K562 (cell line): Measurements from ENCODE around the gene ATP5MG. TPM values are rescaled to one million over a fixed set of nuclear protein-coding genes. Genes with fewer than 3 reads are reported as not detected.

ENCODE experiments used
- CBX5 ChIP-seq: IDR thresholded peaks from 2 replicates; pipeline ENCODE4 v1.6.1; 2014; ENCODE audit warnings: low read depth, borderline replicate concordance
- CUX1 ChIP-seq: fragments of 200-800 bp; sonication (Bioruptor generic); IDR thresholded peaks from 2 replicates; pipeline ENCODE4 v1.6.1; 2016; ENCODE audit warnings: missing genetic modification characterization, missing compliant biosample characterization
- E4F1 ChIP-seq: fragments of 250-450 bp; sonication (Bioruptor Pico); IDR thresholded peaks from 2 replicates; pipeline ENCODE4 v1.5.0; 2021; ENCODE audit warnings: mild to moderate bottlenecking, borderline replicate concordance
- EHMT2 ChIP-seq: fragments of 450-650 bp; IDR thresholded peaks from 2 replicates; pipeline ENCODE4 v1.6.1; 2018; ENCODE audit warnings: antibody characterized with exemption
- FOXP1 ChIP-seq: sonication (generic); formaldehyde crosslinking; IDR thresholded peaks from 2 replicates; pipeline ENCODE4 v1.8.0; 2022; ENCODE audit warnings: mild to moderate bottlenecking, missing genetic modification reagents
- GTF2E2 ChIP-seq: fragments of 200-800 bp; sonication (Bioruptor generic); IDR thresholded peaks from 2 replicates; pipeline ENCODE4 v1.6.1; 2016; ENCODE audit warnings: missing genetic modification characterization, missing compliant biosample characterization
- MAFG ChIP-seq: fragments of 450-650 bp; conservative IDR thresholded peaks from 2 replicates; pipeline ENCODE4 v1.6.1; 2016; ENCODE audit warnings: missing genetic modification characterization, missing compliant biosample characterization
- MYC ChIP-seq, 2 experiments: fragments of 250-450 bp in 1 of 2; sonication (Bioruptor Pico) in 1 of 2; IDR thresholded peaks; 2 replicates each; pipeline versions ENCODE4 v1.5.1 to v1.6.1; 2012 to 2021; ENCODE audit warnings: low read depth in 2 of 2, borderline replicate concordance in 1 of 2, improper control_type of control experiment in 1 of 2, low read length in 1 of 2, mild to moderate bottlenecking in 1 of 2, moderate library complexity in 1 of 2
- NCOA2 ChIP-seq, 2 experiments: fragments of 450-650 bp; IDR thresholded peaks; 2 replicates each; pipeline ENCODE4 v1.6.1; 2018; ENCODE audit warnings: mild to moderate bottlenecking in 2 of 2, moderate library complexity in 1 of 2; ENCODE audit not compliant: partially characterized antibody in 2 of 2
- RAD51 ChIP-seq: fragments of 450-650 bp; IDR thresholded peaks from 2 replicates; pipeline ENCODE4 v1.7.1; 2016; ENCODE audit warnings: low read depth, mild to moderate bottlenecking, borderline replicate concordance
- RHOXF2B ChIP-seq: fragments of 250-450 bp; sonication (Bioruptor Pico); conservative IDR thresholded peaks from 2 replicates; pipeline ENCODE4 v1.5.1; 2021
- SMC3 ChIP-seq: conservative IDR thresholded peaks from 2 replicates; pipeline ENCODE4 v1.6.1; 2011; ENCODE audit warnings: low read depth, low read length, improper control_type of control experiment; ENCODE audit not compliant: insufficient read depth
- ZNF133 ChIP-seq: fragments of 250-450 bp; sonication (Bioruptor Pico); IDR thresholded peaks from 2 replicates; pipeline ENCODE4 v1.4.0; 2020; ENCODE audit warnings: mild to moderate bottlenecking
- ZNF311 ChIP-seq: fragments of 250-450 bp; sonication (Bioruptor Pico); IDR thresholded peaks from 2 replicates; pipeline ENCODE4 v1.4.0; 2020; ENCODE audit warnings: mild to moderate bottlenecking, moderate library complexity
- polyA plus RNA-seq, 8 experiments: library from polyadenylated mRNA; depleted of rRNA in 4 of 8; stranded (reverse) in 5 of 8; unstranded in 3 of 8; fragments of >200 nt; fragmentation: Nextera tagmentation in 2 of 8; fragmentation: Illumina TruSeq in 1 of 8; extraction: Ambion mirVana in 2 of 8; extraction: Trizol in 1 of 8; gene quantifications; 2 replicates each; pipeline versions ENCODE4 v1.2.1 to v1.2.3, GENCODE V29; 2011 to 2014; ENCODE audit warnings: inconsistent platforms in 1 of 8, missing spikeins in 1 of 8
- total RNA-seq, 7 experiments: library from RNA; depleted of rRNA in 6 of 7; stranded (reverse); fragments of >200 nt in 6 of 7; fragmentation: Illumina TruSeq in 2 of 7; extraction: Trizol in 2 of 7; gene quantifications; 2 replicates each; pipeline versions ENCODE4 v1.2.1 to v1.2.3, GENCODE V29; 2011 to 2021; ENCODE audit warnings: low replicate concordance in 1 of 7
- TF ChIP-seq, protein P1 (sequence below): fragments of 450-650 bp; IDR thresholded peaks from 2 replicates; pipeline ENCODE4 v1.7.1; 2018; ENCODE audit warnings: mild to moderate bottlenecking, low read depth; ENCODE audit not compliant: partially characterized antibody

The ATP5MG gene
- total and polyA plus RNA-seq, 9 of the 15 experiments (the other 6 are each of a cell fraction or from before 2014, with no cell fraction given) = 301 to 2,138 (median 434) TPM

GRCh38 chr11:118437208-118438125, 36.1 kb downstream of the ATP5MG start (continued):
- TF ChIP-seq E4F1 (no peak), RHOXF2B (no peak), MYC (IDR thresholded peaks at IDR 0.05; ENCODE audit: low read depth, low read length) (peak; percentile 36), MYC (CRISPR knock-in tag; IDR thresholded peaks at IDR 0.05; ENCODE audit: borderline replicate concordance, low read depth) (no peak), ZNF133 (CRISPR knock-in tag) (no peak), ZNF311 (CRISPR knock-in tag) (no peak), MAFG (no peak), SMC3 (no peak), NCOA2 (IDR thresholded peaks at IDR 0.05; ENCODE audit: partially characterized antibody in 2 of 2) (no peak), CUX1 (no peak), FOXP1 (no peak), RAD51 (no peak), GTF2E2 (no peak), EHMT2 (peak; percentile 24; the same call in 1 of the 2 replicates), CBX5 (no peak)
- TF ChIP-seq, protein P1, sequence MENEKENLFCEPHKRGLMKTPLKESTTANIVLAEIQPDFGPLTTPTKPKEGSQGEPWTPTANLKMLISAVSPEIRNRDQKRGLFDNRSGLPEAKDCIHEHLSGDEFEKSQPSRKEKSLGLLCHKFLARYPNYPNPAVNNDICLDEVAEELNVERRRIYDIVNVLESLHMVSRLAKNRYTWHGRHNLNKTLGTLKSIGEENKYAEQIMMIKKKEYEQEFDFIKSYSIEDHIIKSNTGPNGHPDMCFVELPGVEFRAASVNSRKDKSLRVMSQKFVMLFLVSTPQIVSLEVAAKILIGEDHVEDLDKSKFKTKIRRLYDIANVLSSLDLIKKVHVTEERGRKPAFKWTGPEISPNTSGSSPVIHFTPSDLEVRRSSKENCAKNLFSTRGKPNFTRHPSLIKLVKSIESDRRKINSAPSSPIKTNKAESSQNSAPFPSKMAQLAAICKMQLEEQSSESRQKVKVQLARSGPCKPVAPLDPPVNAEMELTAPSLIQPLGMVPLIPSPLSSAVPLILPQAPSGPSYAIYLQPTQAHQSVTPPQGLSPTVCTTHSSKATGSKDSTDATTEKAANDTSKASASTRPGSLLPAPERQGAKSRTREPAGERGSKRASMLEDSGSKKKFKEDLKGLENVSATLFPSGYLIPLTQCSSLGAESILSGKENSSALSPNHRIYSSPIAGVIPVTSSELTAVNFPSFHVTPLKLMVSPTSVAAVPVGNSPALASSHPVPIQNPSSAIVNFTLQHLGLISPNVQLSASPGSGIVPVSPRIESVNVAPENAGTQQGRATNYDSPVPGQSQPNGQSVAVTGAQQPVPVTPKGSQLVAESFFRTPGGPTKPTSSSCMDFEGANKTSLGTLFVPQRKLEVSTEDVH = no peak
